ENCODE results near the gene FHOD3. TPM values are rescaled to one million over a fixed set of nuclear protein-coding genes. Genes with fewer than 3 reads are reported as not detected.

The FHOD3 gene
- total RNA-seq, 1 experiment from 2014 or later: 22.7 TPM

- H3K4me3 ChIP-seq (ENCODE audit: low read depth in 2 of 2, low read length in 2 of 2): no peak overlapping the region
- no peak overlapping the region for H3K27ac ChIP-seq (ENCODE audit: low read length)
- in situ Hi-C loops (cut with HindIII; ENCODE audit: low pct_unique_long_range_greater_than_20kb, low sequenced_read_pairs) (no loop called here), intact Hi-C loops (cut with micrococcal nuclease; ENCODE audit: unreplicated experiment) (no loop called here)
- TF ChIP-seq REST (IDR thresholded peaks at IDR 0.05; ENCODE audit: insufficient read depth in 1 of 2, low read depth in 2 of 2, low read length in 1 of 2) (no peak), TCF7L2 (IDR thresholded peaks at IDR 0.05; ENCODE audit: low read depth, low read length) (no peak), POLR2AphosphoS5 (IDR thresholded peaks at IDR 0.05; ENCODE audit: low read depth, low read length) (no peak), SIN3A (IDR thresholded peaks at IDR 0.05; ENCODE audit: borderline replicate concordance, insufficient read depth, low read depth, low read length) (no peak)
- TF ChIP-seq, protein P1, sequence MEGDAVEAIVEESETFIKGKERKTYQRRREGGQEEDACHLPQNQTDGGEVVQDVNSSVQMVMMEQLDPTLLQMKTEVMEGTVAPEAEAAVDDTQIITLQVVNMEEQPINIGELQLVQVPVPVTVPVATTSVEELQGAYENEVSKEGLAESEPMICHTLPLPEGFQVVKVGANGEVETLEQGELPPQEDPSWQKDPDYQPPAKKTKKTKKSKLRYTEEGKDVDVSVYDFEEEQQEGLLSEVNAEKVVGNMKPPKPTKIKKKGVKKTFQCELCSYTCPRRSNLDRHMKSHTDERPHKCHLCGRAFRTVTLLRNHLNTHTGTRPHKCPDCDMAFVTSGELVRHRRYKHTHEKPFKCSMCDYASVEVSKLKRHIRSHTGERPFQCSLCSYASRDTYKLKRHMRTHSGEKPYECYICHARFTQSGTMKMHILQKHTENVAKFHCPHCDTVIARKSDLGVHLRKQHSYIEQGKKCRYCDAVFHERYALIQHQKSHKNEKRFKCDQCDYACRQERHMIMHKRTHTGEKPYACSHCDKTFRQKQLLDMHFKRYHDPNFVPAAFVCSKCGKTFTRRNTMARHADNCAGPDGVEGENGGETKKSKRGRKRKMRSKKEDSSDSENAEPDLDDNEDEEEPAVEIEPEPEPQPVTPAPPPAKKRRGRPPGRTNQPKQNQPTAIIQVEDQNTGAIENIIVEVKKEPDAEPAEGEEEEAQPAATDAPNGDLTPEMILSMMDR (IDR thresholded peaks at IDR 0.05): no peak
- H3K9me3 ChIP-seq (ENCODE audit: control insufficient read depth, insufficient read depth, low read depth, low read length): no peaks in the 10 kb centered on the region
- no peaks in the 10 kb centered on the region for H3K36me3 ChIP-seq (ENCODE audit: control insufficient read depth, insufficient read depth, low read length)
- DNase-seq (ENCODE audit: low read depth, low spot score) (no peak), ATAC-seq (no peak)
- H3K27me3 ChIP-seq (ENCODE audit: control insufficient read depth, insufficient read depth, low read length): no peaks in the 10 kb centered on the region
- H3K4me1 ChIP-seq (ENCODE audit: control insufficient read depth, insufficient read depth, low read length): no peaks in the 10 kb centered on the region
- CTCF ChIA-PET: interaction anchor here (0.5 kb wide), 1 partner anchor 230 kb away, joined by 7 read pairs; no protein-coding TSS in a partner anchor
- POLR2A ChIA-PET: no interaction called here
- BruUV-seq (replicated peaks): no TSS peak
Measured at GRCh38 chr18:36377626-36378025, 80.1 kb downstream of the FHOD3 start.

- in situ Hi-C loops (cut with HindIII; ENCODE audit: low pct_unique_long_range_greater_than_20kb, low sequenced_read_pairs): no loop called here
- POLR2A ChIA-PET: no interaction called here
Measured at GRCh38 chr18:36378205-36378604, 80.7 kb downstream of the FHOD3 start.

More at GRCh38 chr18:36378205-36378604, 80.7 kb downstream of the FHOD3 start:
- BruUV-seq (replicated peaks): no TSS peak
- intact Hi-C loops (cut with micrococcal nuclease; ENCODE audit: unreplicated experiment): no loop called here
- no peak for TF ChIP-seq POLR2AphosphoS5 (IDR thresholded peaks at IDR 0.05; ENCODE audit: low read depth, low read length)
- TF ChIP-seq REST (IDR thresholded peaks at IDR 0.05; ENCODE audit: insufficient read depth in 1 of 2, low read depth in 2 of 2, low read length in 1 of 2): no peak
- TF ChIP-seq TCF7L2 (IDR thresholded peaks at IDR 0.05; ENCODE audit: low read depth, low read length): no peak
- no peak for TF ChIP-seq SIN3A (IDR thresholded peaks at IDR 0.05; ENCODE audit: borderline replicate concordance, insufficient read depth, low read depth, low read length)
- TF ChIP-seq, protein P1 (IDR thresholded peaks at IDR 0.05): no peak
- DNase-seq (ENCODE audit: low read depth, low spot score): no peak
- Histone ChIP-seq H3K27me3 (ENCODE audit: control insufficient read depth, insufficient read depth, low read length) (no peaks in the 10 kb centered on the region), H3K4me3 (ENCODE audit: low read depth in 2 of 2, low read length in 2 of 2) (no peak overlapping the region), H3K9me3 (ENCODE audit: control insufficient read depth, insufficient read depth, low read depth, low read length) (no peaks in the 10 kb centered on the region), H3K4me1 (ENCODE audit: control insufficient read depth, insufficient read depth, low read length) (no peaks in the 10 kb centered on the region), H3K36me3 (ENCODE audit: control insufficient read depth, insufficient read depth, low read length) (no peaks in the 10 kb centered on the region), H3K27ac (ENCODE audit: low read length) (no peak overlapping the region)
- CTCF ChIA-PET: no interaction called here
- no peak for ATAC-seq

Data from Panc1 (cell line).